Prostate gland (tissue), 2 donors: Measurements from ENCODE around the gene SYCN. TPM values are rescaled to one million over a fixed set of nuclear protein-coding genes. Genes with fewer than 3 reads are reported as not detected.

Source experiments
- DNase-seq: peaks from one replicate; pipeline ENCODE4 v3.0.0-alpha.2; 2019; ENCODE audit warnings: low spot score
- H3K27ac ChIP-seq, 2 donors: fragments of 200-600 bp; sonication (generic); 2 replicates each; pipeline ENCODE4 v1.5.1; 2017 to 2019
- H3K27me3 ChIP-seq: fragments of 200-600 bp; sonication (generic); replicated peaks from 2 replicates; pipeline ENCODE4 v1.5.1; 2019; ENCODE audit not compliant: insufficient read depth
- H3K36me3 ChIP-seq, 2 donors: fragments of 200-600 bp; sonication (generic); 1 replicate in 1 of 2; 2 replicates in 1 of 2; pipeline versions ENCODE4 v1.5.1 to v1.8.1; 2017 to 2019
- H3K4me1 ChIP-seq: fragments of 200-600 bp; sonication (generic); replicated peaks from 2 replicates; pipeline ENCODE4 v1.5.1; 2019
- H3K4me3 ChIP-seq, 2 donors: fragments of 200-600 bp; sonication (generic); 2 replicates each; pipeline ENCODE4 v1.5.1; 2017 to 2019
- H3K9me3 ChIP-seq: fragments of 200-600 bp; sonication (generic); 2 replicates; pipeline ENCODE4 v1.5.1; 2017
- POLR2A ChIP-seq: fragments of 450-650 bp; IDR thresholded peaks from one replicate; pipeline ENCODE4 v1.6.1; 2016; ENCODE audit warnings: antibody characterized with exemption, mild to moderate bottlenecking
- POLR2AphosphoS5 ChIP-seq: sonication (generic); formaldehyde crosslinking; IDR thresholded peaks from one replicate; pipeline ENCODE4 v1.6.1; 2017; ENCODE audit warnings: antibody characterized with exemption
- WGBS: methylation state at CpG from one replicate; pipeline ENCODE4 v1.1.5; 2018; 5-methylcytosine and 5-hydroxymethylcytosine counted together
- intact Hi-C: fragments of 100-400 bp; cut with DNase I; formaldehyde crosslinking; loops from one replicate; pipeline ENCODE4 v1.14.2; 2022
- total RNA-seq, 2 donors: library from RNA; depleted of rRNA; stranded (reverse); fragments of >200 nt; gene quantifications; one replicate each; pipeline ENCODE4 v1.1.0, GENCODE V29; 2016
- TF ChIP-seq, protein P1 (sequence below), 4 experiments: fragments of 200-600 bp in 2 of 4; fragments of 450-650 bp in 2 of 4; sonication (generic) in 2 of 4; IDR thresholded peaks; 1 replicate in 3 of 4; 2 replicates in 1 of 4; pipeline ENCODE4 v1.5.1; 2016 to 2019; ENCODE audit warnings: antibody characterized with exemption in 4 of 4, mild to moderate bottlenecking in 2 of 4, moderate library complexity in 2 of 4

Gene SYCN
- total RNA-seq, 2 donors from 2014 or later: 165 TPM; not detected in 1

GRCh38 chr19:39202998-39203355 lies 1.1 kb downstream of the SYCN start:
- intact Hi-C loops: no loop called here
- 100% methylated on average over 1 of the region's 1 CpG for WGBS

GRCh38 chr19:39200803-39201115 lies 3.3 kb downstream of the SYCN start:
- H3K4me1 ChIP-seq: peaks cover 4% of the 10 kb centered on the region
- peaks cover 31% of the 10 kb centered on the region for H3K27me3 ChIP-seq
- no peak for DNase-seq
- H3K4me3 ChIP-seq: no peak overlapping the region
- TF ChIP-seq, protein P1, sequence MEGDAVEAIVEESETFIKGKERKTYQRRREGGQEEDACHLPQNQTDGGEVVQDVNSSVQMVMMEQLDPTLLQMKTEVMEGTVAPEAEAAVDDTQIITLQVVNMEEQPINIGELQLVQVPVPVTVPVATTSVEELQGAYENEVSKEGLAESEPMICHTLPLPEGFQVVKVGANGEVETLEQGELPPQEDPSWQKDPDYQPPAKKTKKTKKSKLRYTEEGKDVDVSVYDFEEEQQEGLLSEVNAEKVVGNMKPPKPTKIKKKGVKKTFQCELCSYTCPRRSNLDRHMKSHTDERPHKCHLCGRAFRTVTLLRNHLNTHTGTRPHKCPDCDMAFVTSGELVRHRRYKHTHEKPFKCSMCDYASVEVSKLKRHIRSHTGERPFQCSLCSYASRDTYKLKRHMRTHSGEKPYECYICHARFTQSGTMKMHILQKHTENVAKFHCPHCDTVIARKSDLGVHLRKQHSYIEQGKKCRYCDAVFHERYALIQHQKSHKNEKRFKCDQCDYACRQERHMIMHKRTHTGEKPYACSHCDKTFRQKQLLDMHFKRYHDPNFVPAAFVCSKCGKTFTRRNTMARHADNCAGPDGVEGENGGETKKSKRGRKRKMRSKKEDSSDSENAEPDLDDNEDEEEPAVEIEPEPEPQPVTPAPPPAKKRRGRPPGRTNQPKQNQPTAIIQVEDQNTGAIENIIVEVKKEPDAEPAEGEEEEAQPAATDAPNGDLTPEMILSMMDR (IDR thresholded peaks at IDR 0.05): no peak
- TF ChIP-seq POLR2A (no peak), POLR2AphosphoS5 (no peak)
- intact Hi-C loops: no loop called here
- no peaks in the 10 kb centered on the region for H3K9me3 ChIP-seq
- 54% methylated on average over 3 of the region's 3 CpGs for WGBS
- no peak overlapping the region for H3K27ac ChIP-seq
- no peaks in the 10 kb centered on the region for H3K36me3 ChIP-seq

More at GRCh38 chr19:39202998-39203355, 1.1 kb downstream of the SYCN start:
- TF ChIP-seq, protein P1 (IDR thresholded peaks at IDR 0.05): no peak
- TF ChIP-seq POLR2A: no peak
- TF ChIP-seq POLR2AphosphoS5: no peak
- DNase-seq: no peak
- no peak overlapping the region for H3K27ac ChIP-seq
- no peak overlapping the region for H3K4me3 ChIP-seq
- H3K4me1 ChIP-seq: no peaks in the 10 kb centered on the region
- peaks cover 24% of the 10 kb centered on the region for H3K27me3 ChIP-seq
- H3K9me3 ChIP-seq: no peaks in the 10 kb centered on the region
- no peaks in the 10 kb centered on the region for H3K36me3 ChIP-seq

DNA sequence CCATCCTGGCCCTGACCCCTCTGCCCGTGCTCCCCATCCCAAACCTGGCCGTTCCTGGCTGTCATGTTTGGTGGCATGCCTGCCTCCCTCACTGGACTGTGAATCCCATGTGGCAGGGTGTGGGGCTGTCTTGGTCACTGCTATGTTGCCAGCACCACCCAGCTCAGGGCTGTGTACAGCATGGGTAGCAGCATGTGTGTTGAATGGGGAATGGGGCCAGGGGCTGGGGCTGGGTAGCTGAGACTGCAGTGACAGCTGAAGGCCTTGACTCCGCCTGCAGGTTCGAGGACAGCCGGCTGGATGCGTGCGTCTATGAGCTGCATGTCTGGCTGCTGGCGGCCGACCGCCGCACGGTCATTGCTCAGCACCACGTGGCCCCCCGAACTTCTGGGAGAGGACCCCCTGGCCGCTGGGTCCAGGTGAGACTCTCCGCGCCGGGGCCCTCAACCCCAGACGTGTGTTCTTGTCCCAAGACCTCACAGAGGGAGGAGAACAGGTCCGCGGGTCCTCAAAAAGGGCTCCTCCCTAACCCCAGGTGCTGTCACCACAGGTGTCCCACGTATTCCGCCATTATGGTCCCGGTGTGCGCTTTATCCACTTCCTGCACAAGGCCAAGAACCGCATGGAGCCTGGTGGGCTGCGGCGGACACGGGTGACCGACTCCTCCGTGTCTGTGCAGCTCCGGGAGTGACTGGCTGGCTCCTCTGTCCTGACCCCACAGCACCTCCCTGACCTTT lies 3.8 kb downstream of the SYCN start:
- intact Hi-C loops: no loop called here
- WGBS: 86% methylated on average over 32 of the region's 32 CpGs
- Histone ChIP-seq H3K27ac (no peak overlapping the region), H3K9me3 (no peaks in the 10 kb centered on the region), H3K4me3 (no peak overlapping the region), H3K36me3 (no peaks in the 10 kb centered on the region), H3K4me1 (peaks cover 4% of the 10 kb centered on the region), H3K27me3 (peaks cover 31% of the 10 kb centered on the region)
- TF ChIP-seq POLR2A (no peak), POLR2AphosphoS5 (no peak)
- TF ChIP-seq, protein P1 (IDR thresholded peaks at IDR 0.05): no peak
- DNase-seq: no peak

DNA sequence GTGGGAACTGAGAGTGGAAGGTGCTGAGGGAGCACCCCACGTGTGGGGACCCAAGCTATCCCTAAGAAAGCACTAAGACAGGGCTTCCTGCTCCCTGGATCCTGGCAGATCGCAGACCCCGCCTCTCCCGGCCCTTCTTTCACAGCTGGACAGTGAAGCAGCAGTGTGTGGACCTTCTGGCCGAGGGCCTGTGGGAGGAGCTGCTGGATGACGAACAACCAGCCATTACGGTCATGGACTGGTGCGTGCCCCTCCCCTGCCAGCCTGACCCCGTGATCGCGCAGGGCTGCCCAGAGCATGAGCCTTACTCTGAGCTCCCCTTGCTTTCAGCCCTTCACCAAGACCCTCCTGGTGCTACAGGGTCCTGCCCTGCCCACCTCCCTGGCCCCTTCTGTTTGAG lies 5.0 kb downstream of the SYCN start:
- Histone ChIP-seq H3K4me1 (peaks cover 4% of the 10 kb centered on the region), H3K27me3 (peaks cover 29% of the 10 kb centered on the region), H3K4me3 (no peak overlapping the region), H3K36me3 (no peaks in the 10 kb centered on the region), H3K9me3 (no peaks in the 10 kb centered on the region), H3K27ac (no peak overlapping the region)
- WGBS: 46% methylated on average over 11 of the region's 11 CpGs
- intact Hi-C loops: no loop called here
- no peak for DNase-seq
- TF ChIP-seq POLR2A: no peak
- TF ChIP-seq, protein P1 (IDR thresholded peaks at IDR 0.05): no peak
- no peak for TF ChIP-seq POLR2AphosphoS5

- 52% methylated on average over 5 of the region's 5 CpGs for WGBS
- intact Hi-C loops: no loop called here
- TF ChIP-seq POLR2AphosphoS5: no peak
- TF ChIP-seq, protein P1 (IDR thresholded peaks at IDR 0.05): no peak
- H3K27me3 ChIP-seq: peaks cover 18% of the 10 kb centered on the region
- H3K9me3 ChIP-seq: no peaks in the 10 kb centered on the region
- no peaks in the 10 kb centered on the region for H3K36me3 ChIP-seq
- no peak overlapping the region for H3K4me3 ChIP-seq
- H3K27ac ChIP-seq: no peak overlapping the region
- peaks cover 4% of the 10 kb centered on the region for H3K4me1 ChIP-seq
- no peak for DNase-seq
These were observed 6.3 kb downstream of the SYCN start for GRCh38 chr19:39197808-39198207.
